Stimulated activated CD4-positive, alpha-beta T cell treated with anti-CD3 and anti-CD28 coated beads, Interleukin-4, amount 100 ng/mL, for 48 hours (primary cell): ENCODE data around the gene BCL2.
"Not testable (repeated sequence)": the region's sequence is repeated elsewhere in the genome, so short reads cannot be mapped to it uniquely, and the experiment has no call there.

Experiments
- DNase-seq, 2 donors: peaks; one replicate each; pipeline ENCODE4 v3.0.0-alpha.2; 2020; ENCODE audit warnings: low read depth in 2 of 2

Gene BCL2

GRCh38 chr18:63234841-63235240 lies 84.7 kb downstream of the BCL2 start:
- DNase-seq = no peak

- DNase-seq = no peak
Measured at GRCh38 chr18:63234432-63234831, 85.1 kb downstream of the BCL2 start.

GRCh38 chr18:63233334-63233733 lies 86.2 kb downstream of the BCL2 start:
- peak in 1 of 2 donors; percentile 34 for DNase-seq

- no peak for DNase-seq
Measured at GRCh38 chr18:63232826-63233225, 86.7 kb downstream of the BCL2 start.

DNA sequence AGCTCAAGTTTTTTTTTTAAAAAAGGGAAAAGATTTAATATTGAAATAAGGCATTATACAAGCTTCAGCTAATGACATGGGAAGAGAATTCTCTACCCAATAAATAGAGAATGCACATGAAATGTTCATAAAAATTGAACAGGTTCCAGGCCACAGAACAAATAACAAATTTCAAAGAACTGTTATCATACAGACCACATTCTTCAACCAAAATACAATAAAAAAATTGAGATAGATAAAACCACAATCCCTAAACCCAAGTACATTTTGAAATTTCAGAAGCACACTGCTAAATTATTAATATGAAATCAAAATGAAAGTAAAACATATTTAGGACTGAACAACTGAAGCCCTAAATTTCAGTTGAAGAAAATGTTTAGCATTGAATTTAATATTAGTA lies 89.6 kb downstream of the BCL2 start:
- DNase-seq = no peak

- DNase-seq = no peak
Measured at GRCh38 chr18:63225434-63225833, 94.1 kb downstream of the BCL2 start.

- DNase-seq = peak; percentile 37 to 48
Measured at GRCh38 chr18:63224630-63225029, 94.9 kb downstream of the BCL2 start.

GRCh38 chr18:63223837-63224236 lies 95.7 kb downstream of the BCL2 start:
- no peak for DNase-seq

- DNase-seq = no peak
Measured at GRCh38 chr18:63220903-63221302, 98.7 kb downstream of the BCL2 start.

DNA sequence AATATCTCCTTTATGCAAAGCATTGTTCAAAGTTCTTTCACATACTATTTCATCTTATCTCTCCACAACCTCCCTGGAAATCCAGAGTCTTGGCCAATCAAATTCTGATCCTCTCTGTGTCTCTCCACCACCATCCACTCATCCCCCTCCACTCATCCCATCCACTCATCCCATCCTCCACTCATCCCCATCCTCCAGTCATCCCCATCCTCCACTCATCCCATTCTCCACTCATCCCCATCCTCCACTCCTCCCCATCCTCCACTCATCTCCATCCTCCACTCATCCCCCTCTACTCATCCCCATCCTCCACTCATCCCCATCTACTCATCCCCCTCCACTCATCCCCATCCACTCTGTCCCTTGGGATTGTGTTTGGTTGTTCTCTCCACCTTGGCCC lies 101.1 kb downstream of the BCL2 start:
- no peak for DNase-seq

DNA sequence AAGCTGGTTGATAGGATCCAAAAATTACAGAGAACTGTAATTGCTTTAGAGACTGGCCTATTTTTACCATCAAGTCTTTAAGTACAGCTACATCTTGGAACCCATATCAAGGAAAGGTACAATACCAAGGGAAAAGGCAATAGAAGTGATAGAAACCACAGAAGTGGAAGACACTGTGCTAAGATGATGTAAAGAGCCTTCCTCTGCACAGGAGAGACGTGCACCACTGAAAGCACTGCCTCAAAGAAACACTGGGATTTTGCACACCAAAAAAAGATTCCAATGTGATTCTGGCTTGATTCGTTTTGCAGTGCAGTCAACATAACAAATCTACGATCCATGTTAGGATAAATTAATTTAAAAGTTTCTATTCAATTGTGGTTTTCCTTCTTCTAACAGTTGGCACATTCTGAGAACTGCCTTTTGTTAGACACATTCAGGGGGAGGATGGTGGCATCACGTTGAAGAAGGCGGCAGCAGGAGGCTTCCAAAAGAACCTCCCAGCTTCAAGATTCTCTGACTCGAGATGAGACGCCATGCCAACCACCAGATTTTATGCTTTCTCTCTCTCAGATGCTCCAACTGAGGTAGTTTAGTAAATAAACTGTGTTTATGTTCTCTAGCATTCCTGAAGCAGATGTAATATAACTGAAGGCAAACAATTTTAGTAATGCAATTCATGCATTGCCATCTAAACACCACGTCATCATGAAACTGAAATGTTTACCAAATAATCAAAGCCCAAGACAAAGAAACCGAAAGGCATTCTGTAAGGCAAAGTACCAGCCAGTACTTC lies 102.9 kb downstream of the BCL2 start:
- DNase-seq = no peak

- no peak for DNase-seq
Measured at GRCh38 chr18:63213936-63214671, 105.5 kb downstream of the BCL2 start.

DNA sequence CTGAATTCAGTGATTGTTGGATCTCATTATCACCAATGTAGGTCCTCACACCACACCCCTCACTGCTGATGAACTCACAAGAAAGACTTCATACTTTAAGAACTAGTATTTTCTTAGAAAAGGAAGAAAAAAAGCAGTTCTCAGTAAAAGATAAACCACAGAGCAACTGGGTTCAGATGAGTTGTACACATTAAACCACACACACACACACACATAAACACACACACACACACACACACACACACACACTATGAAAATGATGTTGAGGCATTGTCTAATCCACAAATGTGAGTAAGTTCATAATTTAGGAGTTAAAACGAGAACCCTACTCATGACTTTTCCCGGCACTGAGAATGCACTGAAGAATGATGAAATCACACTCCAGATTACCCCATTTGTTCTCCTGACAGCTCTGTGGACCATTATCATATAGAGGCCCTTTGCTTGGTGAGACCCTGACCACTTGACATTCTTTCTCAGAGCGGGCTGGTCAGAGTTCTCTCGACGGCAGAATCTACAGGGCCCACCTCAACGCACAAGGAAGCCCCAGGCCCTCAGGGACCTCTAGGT lies 106.2 kb downstream of the BCL2 start:
- DNase-seq = peak in 1 of 2 donors; percentile 23

GRCh38 chr18:63210521-63210920 lies 109.0 kb downstream of the BCL2 start:
- DNase-seq = no peak

GRCh38 chr18:63208676-63209075 lies 110.9 kb downstream of the BCL2 start:
- DNase-seq = no peak

GRCh38 chr18:63207835-63208234 lies 111.7 kb downstream of the BCL2 start:
- no peak for DNase-seq

DNA sequence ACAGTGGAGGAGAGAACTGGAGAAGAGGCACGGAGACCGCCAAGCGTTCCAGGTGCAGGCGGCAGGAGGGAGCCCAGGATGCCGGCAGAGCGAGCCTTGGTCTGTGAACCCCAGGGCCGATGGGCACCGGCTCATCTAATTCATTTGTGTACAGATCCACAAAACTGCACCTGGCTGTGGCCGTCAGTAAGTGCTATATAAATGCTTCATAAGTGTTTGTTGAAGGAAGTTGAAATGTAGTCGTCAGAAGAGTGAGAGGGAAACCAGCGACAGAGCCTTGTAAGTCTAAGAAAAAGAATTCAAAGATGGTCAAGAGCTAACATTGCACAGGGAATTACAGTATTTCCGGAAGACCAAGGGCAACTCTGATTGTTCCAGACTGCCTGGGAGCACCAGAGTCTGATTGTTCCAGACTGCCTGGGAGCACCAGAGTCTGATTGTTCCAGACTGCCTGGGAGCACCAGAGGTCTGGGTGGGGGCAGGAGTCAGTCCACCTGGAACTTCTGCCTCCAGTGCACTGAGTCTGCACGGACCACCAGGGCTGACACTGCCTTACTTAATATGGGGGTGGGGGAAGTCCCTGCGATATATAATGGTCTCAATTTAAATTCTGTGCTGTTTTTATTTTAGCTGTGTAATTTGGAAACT lies 112.3 kb downstream of the BCL2 start:
- no peak for DNase-seq

DNA sequence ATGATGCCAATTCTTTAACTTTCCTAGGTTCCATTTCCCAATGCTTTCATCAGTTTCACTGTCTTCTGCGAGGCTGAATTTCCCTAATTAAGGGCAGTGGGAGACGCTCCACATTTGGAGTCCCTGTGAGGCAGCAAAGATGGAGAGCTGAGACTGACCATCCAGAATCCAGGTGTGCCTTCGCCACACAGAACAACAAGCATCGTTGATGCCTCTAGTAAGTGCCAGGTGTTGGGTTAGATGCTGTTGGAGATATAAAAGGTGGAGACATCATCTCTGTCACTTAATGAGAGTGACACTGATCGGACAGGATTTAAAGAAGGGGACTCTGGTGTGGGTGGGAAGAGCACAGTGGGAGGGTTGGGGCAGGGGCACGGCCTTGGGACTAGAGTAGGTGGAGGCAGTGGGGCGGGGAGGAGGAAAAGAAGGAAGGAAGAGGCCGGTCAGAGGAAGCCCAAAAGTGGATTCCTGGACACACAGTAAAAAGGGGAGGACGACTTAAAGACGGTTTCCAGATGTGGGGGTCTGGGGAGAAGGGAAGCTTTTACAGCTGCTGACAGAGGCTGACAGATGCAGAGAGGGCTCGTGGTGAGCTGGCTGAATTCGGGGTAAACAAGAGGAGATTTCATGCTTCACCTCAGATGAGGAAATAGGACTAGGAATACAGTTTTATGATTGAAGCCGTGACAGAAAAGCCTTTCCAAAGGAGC lies 113.0 kb downstream of the BCL2 start:
- DNase-seq = no peak

GRCh38 chr18:63205791-63206252 lies 113.7 kb downstream of the BCL2 start:
- no peak for DNase-seq

GRCh38 chr18:63203497-63203896 lies 116.1 kb downstream of the BCL2 start:
- no peak for DNase-seq

DNA sequence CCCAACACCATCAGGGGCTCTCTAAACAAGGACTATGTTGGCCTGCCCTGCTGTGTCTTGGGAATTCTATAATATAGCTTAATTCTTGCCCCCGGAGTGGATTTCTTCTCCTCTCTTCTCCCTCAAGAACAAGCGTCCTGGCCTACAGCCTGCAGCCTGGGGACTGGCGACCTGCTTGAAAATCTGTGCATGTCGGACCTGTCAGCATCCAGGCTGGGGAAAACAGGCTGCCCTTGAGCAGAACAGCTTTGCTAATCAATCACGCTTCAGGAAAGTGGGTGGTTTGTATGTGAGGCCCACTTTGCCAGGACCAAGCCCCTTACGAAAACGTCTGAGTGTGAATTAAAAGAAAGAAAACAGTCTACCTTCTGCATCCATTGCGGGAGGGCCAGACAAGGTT lies 116.7 kb downstream of the BCL2 start:
- no peak for DNase-seq

- not testable (repeated sequence) for DNase-seq
Measured at GRCh38 chr18:63201456-63201855, 118.1 kb downstream of the BCL2 start.
